ENCODE data around the gene NCL. TPM values are rescaled to one million over a fixed set of nuclear protein-coding genes. Genes with fewer than 3 reads are reported as not detected.
"Not testable (repeated sequence)": the region's sequence is repeated elsewhere in the genome, so short reads cannot be mapped to it uniquely, and the experiment has no call there.

The NCL gene
- total RNA-seq, 1 donor from 2014 or later, result 141 TPM

DNA sequence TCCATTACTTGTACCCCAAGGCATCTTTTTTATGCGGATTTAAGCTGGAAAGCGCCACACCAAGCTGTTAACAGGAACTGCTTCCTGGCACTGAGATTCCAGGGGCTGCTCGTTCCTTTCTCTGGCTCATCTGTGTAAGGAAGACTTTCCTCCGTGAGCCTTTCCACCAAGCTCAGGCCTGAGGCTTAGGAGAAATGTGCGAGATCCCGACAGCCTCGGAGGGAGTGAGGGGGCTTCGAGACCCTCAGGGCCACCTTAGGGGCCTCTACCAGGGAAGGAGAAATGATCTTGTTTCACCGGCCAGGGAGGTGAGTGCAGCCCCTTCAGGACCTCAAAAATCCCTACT, 51.7 kb downstream of the NCL start:
- TF ChIP-seq, protein P1, sequence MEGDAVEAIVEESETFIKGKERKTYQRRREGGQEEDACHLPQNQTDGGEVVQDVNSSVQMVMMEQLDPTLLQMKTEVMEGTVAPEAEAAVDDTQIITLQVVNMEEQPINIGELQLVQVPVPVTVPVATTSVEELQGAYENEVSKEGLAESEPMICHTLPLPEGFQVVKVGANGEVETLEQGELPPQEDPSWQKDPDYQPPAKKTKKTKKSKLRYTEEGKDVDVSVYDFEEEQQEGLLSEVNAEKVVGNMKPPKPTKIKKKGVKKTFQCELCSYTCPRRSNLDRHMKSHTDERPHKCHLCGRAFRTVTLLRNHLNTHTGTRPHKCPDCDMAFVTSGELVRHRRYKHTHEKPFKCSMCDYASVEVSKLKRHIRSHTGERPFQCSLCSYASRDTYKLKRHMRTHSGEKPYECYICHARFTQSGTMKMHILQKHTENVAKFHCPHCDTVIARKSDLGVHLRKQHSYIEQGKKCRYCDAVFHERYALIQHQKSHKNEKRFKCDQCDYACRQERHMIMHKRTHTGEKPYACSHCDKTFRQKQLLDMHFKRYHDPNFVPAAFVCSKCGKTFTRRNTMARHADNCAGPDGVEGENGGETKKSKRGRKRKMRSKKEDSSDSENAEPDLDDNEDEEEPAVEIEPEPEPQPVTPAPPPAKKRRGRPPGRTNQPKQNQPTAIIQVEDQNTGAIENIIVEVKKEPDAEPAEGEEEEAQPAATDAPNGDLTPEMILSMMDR (conservative IDR thresholded peaks at IDR 0.05; ENCODE audit: low read depth, low read length), result no peak
- no peak for DNase-seq (ENCODE audit: low read depth)
- H3K4me3 ChIP-seq (ENCODE audit: low read depth, low read length), result peak overlapping the region; percentile 61

DNA sequence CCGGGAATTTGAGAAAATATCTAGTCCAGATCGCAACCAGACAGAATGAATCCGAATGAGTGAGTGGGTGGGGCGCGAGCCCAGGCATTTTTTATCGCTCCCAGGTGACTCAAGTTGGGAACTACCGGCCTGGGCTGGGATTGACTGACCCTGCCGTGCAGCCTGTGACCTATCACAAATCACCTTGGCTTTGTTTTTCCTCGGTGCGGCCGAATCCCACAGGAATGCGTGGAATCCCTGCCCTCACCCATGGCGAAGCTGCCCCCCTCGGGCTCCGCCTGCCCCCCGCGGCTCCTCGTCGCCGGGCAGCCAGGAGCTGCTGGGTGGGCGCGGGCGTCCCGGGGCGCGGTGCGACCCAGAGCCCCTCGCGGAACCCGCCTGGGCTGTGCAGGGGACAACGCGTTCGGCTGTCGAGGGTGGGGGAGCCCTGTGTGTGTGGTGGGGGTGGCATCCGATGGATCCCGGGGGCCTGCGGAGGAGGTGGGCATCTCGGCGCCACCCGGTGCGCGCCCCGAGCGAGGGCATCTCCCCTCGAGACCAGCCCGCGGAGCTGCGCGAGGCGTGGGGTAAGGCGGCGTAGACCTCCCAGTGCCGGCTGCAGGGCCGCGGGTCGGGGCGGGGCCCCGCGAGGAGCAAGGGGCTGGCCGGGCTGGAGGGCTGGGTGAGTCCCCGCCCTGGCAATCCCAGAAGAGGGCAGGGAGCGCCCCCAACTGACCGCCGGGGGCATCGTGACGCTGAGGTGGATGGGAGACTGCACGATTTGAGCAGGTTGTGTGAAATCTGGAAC, 52.3 kb downstream of the NCL start:
- TF ChIP-seq, protein P1 (conservative IDR thresholded peaks at IDR 0.05; ENCODE audit: low read depth, low read length), result peak; percentile 85
- peak; percentile 33 for DNase-seq (ENCODE audit: low read depth)
- peak overlapping the region; percentile 61 for H3K4me3 ChIP-seq (ENCODE audit: low read depth, low read length)

DNA sequence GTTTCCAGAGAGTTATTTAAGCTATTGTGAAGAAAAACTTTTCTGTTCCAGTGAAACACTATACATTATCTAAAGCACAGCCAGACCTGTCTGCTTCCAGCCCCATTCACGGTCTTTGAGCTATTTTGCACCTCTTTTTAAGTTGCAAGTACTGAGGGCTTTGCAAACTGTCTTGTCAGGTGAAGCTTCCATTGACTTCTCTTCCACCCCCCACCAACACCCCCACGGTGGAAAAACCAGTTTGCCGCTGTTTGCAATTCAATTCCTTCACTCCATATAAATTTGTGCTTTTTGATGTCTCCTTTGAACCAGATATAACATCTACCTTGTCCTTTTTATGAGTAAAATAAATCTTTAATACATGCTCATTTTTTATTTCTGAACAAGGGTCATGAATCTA, 53.0 kb downstream of the NCL start:
- no peak for DNase-seq (ENCODE audit: low read depth)
- no peak overlapping the region for H3K4me3 ChIP-seq (ENCODE audit: low read depth, low read length)
- TF ChIP-seq, protein P1 (conservative IDR thresholded peaks at IDR 0.05; ENCODE audit: low read depth, low read length), result no peak

- H3K4me3 ChIP-seq (ENCODE audit: low read depth, low read length), result no peak overlapping the region
- no peak for DNase-seq (ENCODE audit: low read depth)
- TF ChIP-seq, protein P1 (conservative IDR thresholded peaks at IDR 0.05; ENCODE audit: low read depth, low read length), result peak; percentile 54
Observed at GRCh38 chr2:231410293-231411004, 53.8 kb downstream of the NCL start.

DNA sequence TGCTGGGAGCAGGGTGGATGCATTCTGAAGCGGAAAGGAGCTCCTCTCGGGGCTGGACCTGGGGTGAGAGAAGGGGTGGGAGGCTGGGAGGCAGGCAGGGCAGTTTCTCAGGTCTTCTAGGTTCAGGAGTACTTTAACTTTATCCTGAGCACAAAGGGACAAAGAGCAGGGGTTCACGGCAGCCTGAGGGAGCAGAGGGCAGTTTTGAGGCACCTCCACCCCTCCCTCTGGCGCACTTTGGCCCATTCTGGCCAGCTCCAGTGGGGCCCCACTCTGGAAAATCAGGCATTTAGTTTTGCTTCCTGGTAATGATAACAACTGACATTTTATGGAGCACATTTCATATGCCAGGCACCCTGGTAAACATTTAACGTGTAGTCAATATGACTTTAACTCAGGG, 54.5 kb downstream of the NCL start:
- H3K4me3 ChIP-seq (ENCODE audit: low read depth, low read length), result no peak overlapping the region
- TF ChIP-seq, protein P1 (conservative IDR thresholded peaks at IDR 0.05; ENCODE audit: low read depth, low read length), result no peak
- DNase-seq (ENCODE audit: low read depth), result no peak

DNA sequence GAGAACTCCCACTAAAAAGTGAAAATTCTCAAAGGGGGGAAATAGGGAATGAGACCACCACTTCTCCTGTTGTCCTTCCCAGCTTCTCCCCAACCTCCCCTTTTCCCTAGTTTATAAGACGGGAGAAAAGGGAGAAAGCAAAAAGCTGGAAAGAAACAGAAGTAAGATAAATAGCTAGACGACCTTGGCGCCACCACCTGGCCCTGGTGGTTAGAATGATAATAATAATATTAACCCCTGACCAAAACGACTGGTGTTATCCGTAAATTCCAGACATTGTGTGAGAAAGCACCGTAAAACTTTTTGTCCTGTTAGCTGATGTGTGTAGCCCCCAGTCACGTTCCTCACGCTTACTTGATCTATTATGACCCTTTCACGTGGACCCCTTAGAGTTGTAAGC, 56.0 kb downstream of the NCL start:
- not testable (repeated sequence) for DNase-seq (ENCODE audit: low read depth); H3K4me3 ChIP-seq (ENCODE audit: low read depth, low read length)

DNA sequence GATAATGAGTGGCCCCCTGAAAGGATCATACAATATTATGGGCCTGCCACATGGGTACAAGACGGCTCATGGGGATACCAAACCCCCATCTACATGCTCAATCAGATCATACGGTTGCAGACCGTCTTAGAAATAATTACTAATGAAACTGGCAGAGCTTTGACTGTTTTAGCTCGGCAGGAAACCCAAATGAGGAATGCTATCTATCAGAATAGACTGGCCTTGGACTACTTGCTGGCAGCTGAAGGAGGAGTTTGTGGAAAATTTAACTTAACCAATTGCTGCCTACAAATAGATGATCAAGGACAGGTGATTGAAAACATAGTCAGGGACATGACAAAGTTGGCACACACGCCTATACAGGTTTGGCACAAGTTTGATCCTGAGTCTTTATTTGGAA, 56.6 kb downstream of the NCL start:
- H3K4me3 ChIP-seq (ENCODE audit: low read depth, low read length), result not testable (repeated sequence)

More for the DNA sequence above, 56.6 kb downstream of the NCL start:
- DNase-seq (ENCODE audit: low read depth), result not testable (repeated sequence)

Measured in epithelial cell of proximal tubule (primary cell).